Fibroblast of lung (primary cell): ENCODE data around the gene CTDSP2. TPM values are rescaled to one million over a fixed set of nuclear protein-coding genes. Genes with fewer than 3 reads are reported as not detected.
A peak's percentile ranks its signal among the peaks of the same experiment; 100 is the strongest.

Experiments used
- DNase-seq, 2 donors: peaks; one replicate each; pipeline versions ENCODE4 v3.0.0 to v3.0.0-alpha.2; 2010; ENCODE audit warnings: low read depth in 2 of 2
- H2AFZ ChIP-seq: 2 replicates; pipeline ENCODE4 v1.5.1; 2012; ENCODE audit warnings: low read length, control low read depth, inconsistent platforms
- H3K27ac ChIP-seq: 2 replicates; pipeline ENCODE4 v1.5.1; 2011; ENCODE audit warnings: low read length, control low read depth; ENCODE audit not compliant: insufficient read depth
- H3K27me3 ChIP-seq: 2 replicates; pipeline ENCODE4 v1.5.1; 2011; ENCODE audit warnings: mild to moderate bottlenecking, low read length; ENCODE audit not compliant: control insufficient read depth, insufficient read depth
- H3K36me3 ChIP-seq: 2 replicates; pipeline ENCODE4 v1.5.1; 2011; ENCODE audit warnings: low read length; ENCODE audit not compliant: control insufficient read depth, insufficient read depth
- H3K4me1 ChIP-seq: 2 replicates; pipeline ENCODE4 v1.5.1; 2011; ENCODE audit warnings: low read length; ENCODE audit not compliant: control insufficient read depth, insufficient read depth; ENCODE audit errors: extremely low read depth
- H3K4me2 ChIP-seq: 2 replicates; pipeline ENCODE4 v1.5.1; 2011; ENCODE audit warnings: low read length, control low read depth; ENCODE audit not compliant: insufficient read depth; ENCODE audit errors: extremely low read depth
- H3K4me3 ChIP-seq, 4 experiments: fragments of 200-600 bp in 1 of 4; sonication (generic) in 1 of 4; replicated peaks in 1 of 4; 2 replicates each; pipeline ENCODE4 v1.5.1; 2011 to 2016; ENCODE audit warnings: low read length in 4 of 4, low read depth in 3 of 4, mild to moderate bottlenecking in 3 of 4, control low read depth in 2 of 4, inconsistent platforms in 1 of 4, mixed read lengths in 1 of 4; ENCODE audit not compliant: insufficient read depth in 1 of 4; ENCODE audit errors: control extremely low read depth in 1 of 4
- H3K79me2 ChIP-seq: 2 replicates; pipeline ENCODE4 v1.5.1; 2012; ENCODE audit warnings: mild to moderate bottlenecking, low read length, inconsistent platforms; ENCODE audit not compliant: control insufficient read depth, insufficient read depth
- H3K9ac ChIP-seq: 2 replicates; pipeline ENCODE4 v1.5.1; 2011; ENCODE audit warnings: mild to moderate bottlenecking, low read length, control low read depth; ENCODE audit not compliant: insufficient read depth
- H3K9me3 ChIP-seq: 2 replicates; pipeline ENCODE4 v1.5.1; 2012; ENCODE audit warnings: low read depth, low read length; ENCODE audit not compliant: control insufficient read depth, insufficient read depth
- H4K20me1 ChIP-seq: 2 replicates; pipeline ENCODE4 v1.5.1; 2011; ENCODE audit warnings: low read length; ENCODE audit not compliant: control insufficient read depth, insufficient read depth; ENCODE audit errors: extremely low read depth
- EZH2 ChIP-seq: IDR thresholded peaks from 2 replicates; pipeline ENCODE4 v1.5.1; 2012; ENCODE audit warnings: low read length, control low read depth, mild to moderate bottlenecking; ENCODE audit errors: missing control alignments
- polyA plus RNA-seq, 2 donors: library from polyadenylated mRNA; depleted of rRNA in 1 of 2; stranded (reverse) in 1 of 2; unstranded in 1 of 2; fragments of >200 nt; gene quantifications; 2 replicates each; pipeline ENCODE4 v1.2.1, GENCODE V29; 2011 to 2012; ENCODE audit warnings: missing spikeins in 1 of 2
- total RNA-seq: library from RNA; depleted of rRNA; stranded (reverse); fragments of >200 nt; gene quantifications from 2 replicates; pipeline ENCODE4 v1.2.1, GENCODE V29; 2014
- TF ChIP-seq, protein P1 (sequence below), 2 donors: IDR thresholded peaks in 1 of 2; conservative IDR thresholded peaks in 1 of 2; 1 replicate in 1 of 2; 2 replicates in 1 of 2; pipeline ENCODE4 v1.5.1; 2011 to 2012; ENCODE audit warnings: low read length in 2 of 2, control low read depth in 1 of 2, inconsistent platforms in 1 of 2, low read depth in 1 of 2, mild to moderate bottlenecking in 1 of 2

Gene CTDSP2
- total and polyA plus RNA-seq, 2 donors (not counting 1 experiment from before 2014, with no cell fraction given), result 92.0 to 208 TPM

GRCh38 chr12:57894399-57895292 is 48.1 kb upstream of the CTDSP2 start:
- peaks cover 60% of the 10 kb centered on the region for H3K4me1 ChIP-seq
- H3K9ac ChIP-seq, result no peak overlapping the region
- H3K4me3 ChIP-seq, result peak overlapping the region in 2 of 4 experiments; percentile 40 to 43
- no peak for TF ChIP-seq EZH2
- TF ChIP-seq, protein P1, sequence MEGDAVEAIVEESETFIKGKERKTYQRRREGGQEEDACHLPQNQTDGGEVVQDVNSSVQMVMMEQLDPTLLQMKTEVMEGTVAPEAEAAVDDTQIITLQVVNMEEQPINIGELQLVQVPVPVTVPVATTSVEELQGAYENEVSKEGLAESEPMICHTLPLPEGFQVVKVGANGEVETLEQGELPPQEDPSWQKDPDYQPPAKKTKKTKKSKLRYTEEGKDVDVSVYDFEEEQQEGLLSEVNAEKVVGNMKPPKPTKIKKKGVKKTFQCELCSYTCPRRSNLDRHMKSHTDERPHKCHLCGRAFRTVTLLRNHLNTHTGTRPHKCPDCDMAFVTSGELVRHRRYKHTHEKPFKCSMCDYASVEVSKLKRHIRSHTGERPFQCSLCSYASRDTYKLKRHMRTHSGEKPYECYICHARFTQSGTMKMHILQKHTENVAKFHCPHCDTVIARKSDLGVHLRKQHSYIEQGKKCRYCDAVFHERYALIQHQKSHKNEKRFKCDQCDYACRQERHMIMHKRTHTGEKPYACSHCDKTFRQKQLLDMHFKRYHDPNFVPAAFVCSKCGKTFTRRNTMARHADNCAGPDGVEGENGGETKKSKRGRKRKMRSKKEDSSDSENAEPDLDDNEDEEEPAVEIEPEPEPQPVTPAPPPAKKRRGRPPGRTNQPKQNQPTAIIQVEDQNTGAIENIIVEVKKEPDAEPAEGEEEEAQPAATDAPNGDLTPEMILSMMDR (conservative IDR thresholded peaks at IDR 0.05 in 1 of 2, IDR thresholded peaks at IDR 0.05 in 1 of 2; ENCODE audit: low read depth in 1 of 2, low read length in 2 of 2), result no peak
- DNase-seq, result no peak
- H2AFZ ChIP-seq, result no peak overlapping the region
- no peaks in the 10 kb centered on the region for H4K20me1 ChIP-seq
- H3K79me2 ChIP-seq, result no peaks in the 10 kb centered on the region
- no peaks in the 10 kb centered on the region for H3K36me3 ChIP-seq
- no peaks in the 10 kb centered on the region for H3K27me3 ChIP-seq
- peak overlapping the region; percentile 93 for H3K27ac ChIP-seq
- no peaks in the 10 kb centered on the region for H3K9me3 ChIP-seq
- H3K4me2 ChIP-seq, result peak overlapping the region; percentile 74

DNA sequence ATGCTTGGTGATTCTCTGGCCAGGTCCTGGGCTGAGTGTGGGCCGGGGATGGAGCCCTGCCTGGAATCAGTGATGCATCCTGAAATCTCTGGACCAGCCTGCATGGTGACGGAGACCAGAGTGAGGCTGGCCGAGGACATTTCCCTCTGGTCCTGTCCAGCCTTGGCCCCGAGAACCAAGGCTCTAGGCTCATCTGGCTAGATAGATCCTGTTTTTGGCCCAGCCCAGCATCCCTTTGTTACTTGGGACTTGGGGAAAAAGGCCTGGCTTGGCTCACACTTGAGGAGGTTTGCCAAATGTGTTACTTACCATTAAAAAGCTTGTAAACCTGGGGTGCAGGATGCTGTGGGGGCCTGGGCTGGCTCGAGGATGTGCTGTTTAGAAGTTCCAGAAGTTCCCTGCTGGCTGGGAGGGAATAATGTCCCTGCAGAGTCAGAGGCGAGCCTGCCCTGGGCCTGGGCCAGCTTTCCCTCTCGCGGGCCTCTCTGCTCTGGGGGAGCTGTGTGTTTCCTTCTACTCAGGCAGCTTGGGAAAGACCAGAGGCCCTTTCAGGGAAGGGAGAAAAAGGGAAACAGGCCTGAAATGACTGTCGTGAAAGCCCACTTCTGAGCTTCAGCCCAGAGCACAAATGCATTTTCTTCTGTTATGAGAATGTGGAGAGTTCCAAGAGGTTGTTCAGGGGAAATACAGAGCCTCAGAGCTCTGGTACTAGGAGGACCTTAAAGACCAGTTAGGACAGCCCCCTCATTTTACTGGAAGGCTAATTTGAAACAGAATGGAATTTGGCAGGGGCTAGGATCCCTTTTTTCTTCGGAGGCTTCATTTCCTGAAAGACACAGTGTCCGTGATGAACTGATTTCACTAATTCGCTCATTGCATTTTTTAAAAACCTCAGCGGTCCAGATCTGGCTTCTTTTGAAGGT is 47.2 kb upstream of the CTDSP2 start:
- Histone ChIP-seq H3K9ac (peak overlapping the region; percentile 29), H3K4me3 (peak overlapping the region in 2 of 4 experiments; percentile 40 to 43), H4K20me1 (no peaks in the 10 kb centered on the region), H3K36me3 (no peaks in the 10 kb centered on the region), H3K4me1 (peaks cover 64% of the 10 kb centered on the region), H3K9me3 (no peaks in the 10 kb centered on the region), H3K27me3 (no peaks in the 10 kb centered on the region), H3K79me2 (no peaks in the 10 kb centered on the region), H2AFZ (peak overlapping the region; percentile 12), H3K27ac (peak overlapping the region; percentile 93), H3K4me2 (peak overlapping the region; percentile 74)
- DNase-seq, result peak; percentile 84 to 97
- no peak for TF ChIP-seq EZH2
- TF ChIP-seq, protein P1 (conservative IDR thresholded peaks at IDR 0.05 in 1 of 2, IDR thresholded peaks at IDR 0.05 in 1 of 2; ENCODE audit: low read depth in 1 of 2, low read length in 2 of 2), result no peak
